GM18519 (cell line): ENCODE data around the gene NKX2-1.
"Not testable (repeated sequence)": the region's sequence is repeated elsewhere in the genome, so short reads cannot be mapped to it uniquely, and the experiment has no call there.

Source experiments
- ATAC-seq: cut with Tn5 transposase; IDR thresholded peaks from one replicate; pipeline ENCODE4 v1.9.1; 2021; ENCODE audit warnings: mild to moderate bottlenecking, moderate library complexity; ENCODE audit not compliant: unreplicated experiment, low FRiP score

Gene NKX2-1

GRCh38 chr14:36506732-36507614 lies 13.1 kb downstream of the NKX2-1 start:
- ATAC-seq, result no peak

- no peak for ATAC-seq
Observed at GRCh38 chr14:36505892-36506731, 13.9 kb downstream of the NKX2-1 start.

GRCh38 chr14:36505181-36505815 lies 14.7 kb downstream of the NKX2-1 start:
- ATAC-seq, result no peak

- ATAC-seq, result no peak
Observed at GRCh38 chr14:36504771-36505175, 15.3 kb downstream of the NKX2-1 start.

- no peak for ATAC-seq
Observed at GRCh38 chr14:36503771-36504741, 16.0 kb downstream of the NKX2-1 start.

GRCh38 chr14:36502558-36503508 lies 17.2 kb downstream of the NKX2-1 start:
- no peak for ATAC-seq

GRCh38 chr14:36498938-36499337 lies 21.1 kb downstream of the NKX2-1 start:
- ATAC-seq, result no peak

GRCh38 chr14:36496346-36496745 lies 23.7 kb downstream of the NKX2-1 start:
- no peak for ATAC-seq

- no peak for ATAC-seq
Observed at GRCh38 chr14:36495666-36496065, 24.4 kb downstream of the NKX2-1 start.

GRCh38 chr14:36493761-36494160 lies 26.3 kb downstream of the NKX2-1 start:
- ATAC-seq, result no peak

- ATAC-seq, result peak; percentile 78
Observed at GRCh38 chr14:36485773-36486172, 34.3 kb downstream of the NKX2-1 start.

GRCh38 chr14:36479344-36479743 lies 40.7 kb downstream of the NKX2-1 start:
- peak; percentile 54 for ATAC-seq

GRCh38 chr14:36478782-36479181 lies 41.2 kb downstream of the NKX2-1 start:
- peak; percentile 42 for ATAC-seq

GRCh38 chr14:36477266-36477665 lies 42.8 kb downstream of the NKX2-1 start:
- ATAC-seq, result no peak

GRCh38 chr14:36476061-36476460 lies 44.0 kb downstream of the NKX2-1 start:
- not testable (repeated sequence) for ATAC-seq

- ATAC-seq, result no peak
Observed at GRCh38 chr14:36474593-36474992, 45.4 kb downstream of the NKX2-1 start.

- ATAC-seq, result no peak
Observed at GRCh38 chr14:36471431-36471830, 48.6 kb downstream of the NKX2-1 start.

- no peak for ATAC-seq
Observed at GRCh38 chr14:36467332-36467731, 52.7 kb downstream of the NKX2-1 start.
